PC-9 (cell line): ENCODE results near the gene DOCK2. TPM values are rescaled to one million over a fixed set of nuclear protein-coding genes. Genes with fewer than 3 reads are reported as not detected.

Experiments
- BruUV-seq: library from RNA; stranded (reverse); fragments of 400-500 nt; replicated peaks from 2 replicates; lab custom pipeline; 2021; lab: Mats Ljungman, UMichigan
- CTCF ChIA-PET: fragments of 300-600 bp; sonication (Branson Sonifier 250); formaldehyde crosslinking; loops from one replicate; lab custom pipeline; 2022; ENCODE audit warnings: antibody characterized with exemption; lab: Charles Lee
- POLR2A ChIA-PET: fragments of 300-600 bp; sonication (Branson Sonifier 250); formaldehyde crosslinking; loops from one replicate; lab custom pipeline; 2022; ENCODE audit warnings: antibody characterized with exemption; ENCODE audit not compliant: unreplicated experiment; lab: Charles Lee
- DNase-seq, 2 experiments: peaks; one replicate each; pipeline versions ENCODE4 v3.0.0 to v3.0.0-alpha.2; 2015 to 2022; ENCODE audit warnings: mixed read lengths in 1 of 2
- H2AFZ ChIP-seq: fragments of 200-600 bp; sonication (generic); 2 replicates; pipeline ENCODE4 v1.8.1; 2017; ENCODE audit warnings: antibody characterized with exemption
- H3F3A ChIP-seq: fragments of 200-600 bp; sonication (generic); 2 replicates; pipeline ENCODE4 v1.8.1; 2017; ENCODE audit warnings: antibody characterized with exemption, mild to moderate bottlenecking, low read depth; ENCODE audit not compliant: insufficient read depth
- H3K27ac ChIP-seq: fragments of 200-600 bp; sonication (generic); 2 replicates; pipeline ENCODE4 v1.6.1; 2016; ENCODE audit warnings: mixed run types
- H3K27me3 ChIP-seq: fragments of 200-600 bp; sonication (generic); 2 replicates; pipeline ENCODE4 v1.6.1; 2016; ENCODE audit warnings: low read depth, mixed run types; ENCODE audit not compliant: insufficient read depth
- H3K36me3 ChIP-seq: fragments of 200-600 bp; sonication (generic); 2 replicates; pipeline ENCODE4 v1.6.1; 2016; ENCODE audit warnings: low read depth, mixed run types
- H3K4me1 ChIP-seq: fragments of 200-600 bp; sonication (generic); replicated peaks from 2 replicates; pipeline ENCODE4 v1.6.1; 2016; ENCODE audit warnings: mixed run types; ENCODE audit not compliant: insufficient read depth
- H3K4me2 ChIP-seq: fragments of 200-600 bp; sonication (generic); 2 replicates; pipeline ENCODE4 v1.6.1; 2017; ENCODE audit warnings: mixed run types
- H3K4me3 ChIP-seq: fragments of 200-600 bp; sonication (generic); 2 replicates; pipeline ENCODE4 v1.6.1; 2016; ENCODE audit warnings: mixed run types
- H3K79me2 ChIP-seq: fragments of 200-600 bp; sonication (generic); 2 replicates; pipeline ENCODE4 v1.6.1; 2017; ENCODE audit warnings: low read depth, mixed run types
- H3K9me2 ChIP-seq: fragments of 200-600 bp; sonication (generic); 2 replicates; pipeline ENCODE4 v1.8.1; 2017; ENCODE audit warnings: mild to moderate bottlenecking; ENCODE audit not compliant: insufficient read depth
- H3K9me3 ChIP-seq: fragments of 200-600 bp; sonication (generic); 2 replicates; pipeline ENCODE4 v1.8.1; 2016; ENCODE audit warnings: low read depth; ENCODE audit not compliant: insufficient read depth
- H4K20me1 ChIP-seq: fragments of 200-600 bp; sonication (generic); 2 replicates; pipeline ENCODE4 v1.8.1; 2017; ENCODE audit not compliant: insufficient read depth
- CTCF ChIP-seq: fragments of 200-600 bp; sonication (generic); conservative IDR thresholded peaks from 2 replicates; pipeline ENCODE4 v1.6.1; 2017; ENCODE audit warnings: mixed run types, antibody characterized with exemption, mild to moderate bottlenecking, moderate library complexity
- EZH2 ChIP-seq: fragments of 200-600 bp; sonication (generic); IDR thresholded peaks from 2 replicates; pipeline ENCODE4 v1.8.0; 2017; ENCODE audit warnings: antibody characterized with exemption, low read depth
- intact Hi-C: fragments of 100-400 bp; cut with micrococcal nuclease; formaldehyde crosslinking; loops from one replicate; pipeline ENCODE4 v1.10.0; 2022; ENCODE audit not compliant: unreplicated experiment
- total RNA-seq: library from RNA; stranded (reverse); gene quantifications from 2 replicates; pipeline ENCODE4 v1.2.3, GENCODE V29; 2021

The DOCK2 gene
- total RNA-seq, 1 experiment from 2014 or later: 0.41 TPM

GRCh38 chr5:169973056-169973455, 336.0 kb downstream of the DOCK2 start:
- no peaks in the 10 kb centered on the region for H3K27me3 ChIP-seq

GRCh38 chr5:169974121-169974770, 337.2 kb downstream of the DOCK2 start:
- no peak for DNase-seq
- H3K27ac ChIP-seq: no peak overlapping the region
- ChIA-PET POLR2A (no interaction called here), CTCF (no interaction called here)
- H3K4me2 ChIP-seq: no peak overlapping the region
- H3K79me2 ChIP-seq: peaks cover 13% of the 10 kb centered on the region
- H3K9me2 ChIP-seq: no peaks in the 10 kb centered on the region
- no peak overlapping the region for H3K4me3 ChIP-seq
- H3K36me3 ChIP-seq: no peaks in the 10 kb centered on the region
- peaks cover 58% of the 10 kb centered on the region for H3K4me1 ChIP-seq
- no peaks in the 10 kb centered on the region for H3K9me3 ChIP-seq
- no TSS peak for BruUV-seq
- H3K27me3 ChIP-seq: no peaks in the 10 kb centered on the region
- peaks cover 32% of the 10 kb centered on the region for H3F3A ChIP-seq
- H2AFZ ChIP-seq: no peak overlapping the region
- H4K20me1 ChIP-seq: no peaks in the 10 kb centered on the region
- intact Hi-C loops: loop anchor here (5.0 kb wide), 2 partner anchors 128 to 243 kb away; no protein-coding TSS in a partner anchor
- TF ChIP-seq CTCF: no peak
- no peak for TF ChIP-seq EZH2

More at GRCh38 chr5:169973056-169973455, 336.0 kb downstream of the DOCK2 start:
- H3K27ac ChIP-seq: no peak overlapping the region
- no peaks in the 10 kb centered on the region for H3K9me3 ChIP-seq
- ChIA-PET POLR2A (no interaction called here), CTCF (no interaction called here)
- TF ChIP-seq CTCF (no peak), EZH2 (no peak)
- H2AFZ ChIP-seq: no peak overlapping the region
- H3K36me3 ChIP-seq: no peaks in the 10 kb centered on the region
- no TSS peak for BruUV-seq
- H3K79me2 ChIP-seq: peaks cover 4% of the 10 kb centered on the region
- H4K20me1 ChIP-seq: no peaks in the 10 kb centered on the region
- peaks cover 49% of the 10 kb centered on the region for H3K4me1 ChIP-seq
- intact Hi-C loops: loop anchor here (5.0 kb wide), 2 partner anchors 129 to 244 kb away; no protein-coding TSS in a partner anchor
- peaks cover 32% of the 10 kb centered on the region for H3F3A ChIP-seq
- H3K4me2 ChIP-seq: no peak overlapping the region
- no peak for DNase-seq
- H3K4me3 ChIP-seq: no peak overlapping the region
- no peaks in the 10 kb centered on the region for H3K9me2 ChIP-seq

GRCh38 chr5:169978714-169979113, 341.6 kb downstream of the DOCK2 start:
- Histone ChIP-seq H3K4me3 (peak overlapping the region; percentile 56; the same call in 1 of the 2 replicates), H2AFZ (no peak overlapping the region), H3K4me2 (peak overlapping the region; percentile 74), H3K36me3 (no peaks in the 10 kb centered on the region), H3K4me1 (peaks cover 41% of the 10 kb centered on the region), H3K9me2 (no peaks in the 10 kb centered on the region), H3K27ac (no peak overlapping the region), H4K20me1 (no peaks in the 10 kb centered on the region), H3K27me3 (no peaks in the 10 kb centered on the region), H3K79me2 (peaks cover 16% of the 10 kb centered on the region), H3K9me3 (no peaks in the 10 kb centered on the region), H3F3A (peaks cover 23% of the 10 kb centered on the region)
- CTCF ChIA-PET: no interaction called here
- POLR2A ChIA-PET: no interaction called here
- no peak for TF ChIP-seq CTCF
- TF ChIP-seq EZH2: no peak
- no TSS peak for BruUV-seq
- intact Hi-C loops: no loop called here
- no peak for DNase-seq
